Progenitor cell of endocrine pancreas (in vitro differentiated cells): ENCODE results near the gene VPS13D. TPM values are rescaled to one million over a fixed set of nuclear protein-coding genes. Genes with fewer than 3 reads are reported as not detected.

Experiments
- DNase-seq: peaks from one replicate; pipeline ENCODE4 v3.0.0; 2021; ENCODE audit warnings: low spot score; ENCODE audit not compliant: unreplicated experiment
- H3K27ac Mint-ChIP-seq: 2 replicates; pipeline ENCODE4 v1.8.0; 2021; ENCODE audit warnings: mild to moderate bottlenecking, moderate library complexity, mixed read lengths
- H3K27me3 Mint-ChIP-seq: 2 replicates; pipeline ENCODE4 v1.8.0; 2021; ENCODE audit warnings: mixed read lengths
- H3K36me3 Mint-ChIP-seq: 2 replicates; pipeline ENCODE4 v1.8.0; 2022; ENCODE audit warnings: mixed read lengths; ENCODE audit not compliant: insufficient read depth
- H3K4me1 Mint-ChIP-seq: 2 replicates; pipeline ENCODE4 v1.8.0; 2021; ENCODE audit warnings: low read depth, mixed read lengths
- H3K4me3 Mint-ChIP-seq: 2 replicates; pipeline ENCODE4 v1.8.0; 2021; ENCODE audit warnings: low read depth, mild to moderate bottlenecking, moderate library complexity, mixed read lengths
- H3K9me3 Mint-ChIP-seq: 2 replicates; pipeline ENCODE4 v1.8.0; 2021; ENCODE audit warnings: low read depth, mixed read lengths
- CTCF ChIP-seq: fragments of 200-600 bp; sonication (generic); IDR thresholded peaks from one replicate; pipeline ENCODE4 v1.5.0; 2021; ENCODE audit warnings: antibody characterized with exemption, mild to moderate bottlenecking; ENCODE audit not compliant: unreplicated experiment
- total RNA-seq: library from RNA; stranded (reverse); gene quantifications from 2 replicates; pipeline ENCODE4 v1.2.1, GENCODE V29; 2021

Gene VPS13D
- total RNA-seq, 1 donor from 2014 or later = 41.9 TPM

DNA sequence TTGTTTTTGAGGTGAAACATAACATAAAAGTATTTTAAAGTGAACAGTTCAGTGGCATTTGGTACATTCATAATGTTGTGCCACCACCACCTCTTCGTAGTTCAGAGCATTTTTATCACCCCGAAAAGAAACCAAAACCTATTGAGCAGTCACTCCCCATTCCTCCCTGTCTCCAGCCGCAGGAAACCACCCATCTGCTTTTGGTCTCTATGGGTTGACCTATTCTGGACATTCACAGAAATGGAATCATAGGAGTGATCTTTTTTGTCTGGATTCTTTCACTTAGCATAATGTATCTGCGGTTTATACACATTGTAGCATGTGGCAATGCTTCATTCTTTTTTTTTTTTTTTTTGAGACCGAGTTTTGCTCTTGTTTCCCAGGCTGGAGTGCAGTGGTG, 141.2 kb downstream of the VPS13D start:
- H3K4me1 Mint-ChIP-seq = peaks cover 18% of the 10 kb centered on the region
- H3K4me3 Mint-ChIP-seq = no peak overlapping the region
- H3K36me3 Mint-ChIP-seq = peaks cover 24% of the 10 kb centered on the region
- no peak for TF ChIP-seq CTCF
- no peaks in the 10 kb centered on the region for H3K9me3 Mint-ChIP-seq
- no peak overlapping the region for H3K27ac Mint-ChIP-seq
- DNase-seq = no peak
- H3K27me3 Mint-ChIP-seq = no peaks in the 10 kb centered on the region

DNA sequence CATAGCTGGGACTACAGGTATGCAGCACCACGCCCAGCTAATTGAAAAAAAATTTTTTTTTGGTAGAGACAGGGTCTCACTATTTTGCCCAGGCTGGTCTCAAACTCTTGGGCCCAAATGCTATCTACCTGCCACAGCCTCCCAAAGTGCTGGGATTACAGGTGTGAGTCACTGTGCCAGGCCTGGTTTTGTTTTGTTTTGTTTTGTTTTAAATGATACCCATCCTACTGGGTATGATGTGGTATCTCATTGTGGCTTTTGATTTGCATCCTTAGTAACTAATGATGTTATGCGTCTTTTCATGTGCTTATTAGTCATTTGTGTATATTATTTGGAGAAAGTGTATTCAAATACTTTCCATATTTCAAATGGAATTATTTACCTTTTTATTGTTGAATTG, 142.3 kb downstream of the VPS13D start:
- no peak for DNase-seq
- H3K27me3 Mint-ChIP-seq = no peaks in the 10 kb centered on the region
- peaks cover 25% of the 10 kb centered on the region for H3K36me3 Mint-ChIP-seq
- TF ChIP-seq CTCF = no peak
- no peaks in the 10 kb centered on the region for H3K9me3 Mint-ChIP-seq
- peaks cover 24% of the 10 kb centered on the region for H3K4me1 Mint-ChIP-seq
- H3K27ac Mint-ChIP-seq = no peak overlapping the region
- no peak overlapping the region for H3K4me3 Mint-ChIP-seq

DNA sequence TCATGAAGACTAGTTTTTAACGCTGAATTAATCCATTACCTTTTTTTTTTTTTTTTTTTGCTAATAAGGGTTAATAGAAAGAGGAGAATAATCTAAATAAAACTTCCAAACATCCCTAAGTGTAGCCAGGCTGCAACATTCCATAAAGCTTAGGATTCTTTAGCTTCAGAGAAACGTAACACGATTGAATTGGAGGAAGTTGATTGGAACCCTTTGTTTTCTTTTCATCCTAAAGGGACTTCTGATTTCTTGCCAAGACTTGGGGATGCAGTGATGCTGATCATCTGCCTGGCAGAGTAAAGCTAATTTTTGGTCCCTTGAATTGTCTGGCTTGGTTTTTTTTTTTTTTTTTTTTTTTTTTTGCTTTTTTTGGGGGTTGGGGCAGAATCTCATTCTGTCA, 142.9 kb downstream of the VPS13D start:
- Mint-ChIP-seq H3K4me3 (no peak overlapping the region), H3K36me3 (peaks cover 25% of the 10 kb centered on the region), H3K27ac (no peak overlapping the region), H3K4me1 (peaks cover 24% of the 10 kb centered on the region), H3K9me3 (no peaks in the 10 kb centered on the region), H3K27me3 (no peaks in the 10 kb centered on the region)
- no peak for TF ChIP-seq CTCF
- no peak for DNase-seq

DNA sequence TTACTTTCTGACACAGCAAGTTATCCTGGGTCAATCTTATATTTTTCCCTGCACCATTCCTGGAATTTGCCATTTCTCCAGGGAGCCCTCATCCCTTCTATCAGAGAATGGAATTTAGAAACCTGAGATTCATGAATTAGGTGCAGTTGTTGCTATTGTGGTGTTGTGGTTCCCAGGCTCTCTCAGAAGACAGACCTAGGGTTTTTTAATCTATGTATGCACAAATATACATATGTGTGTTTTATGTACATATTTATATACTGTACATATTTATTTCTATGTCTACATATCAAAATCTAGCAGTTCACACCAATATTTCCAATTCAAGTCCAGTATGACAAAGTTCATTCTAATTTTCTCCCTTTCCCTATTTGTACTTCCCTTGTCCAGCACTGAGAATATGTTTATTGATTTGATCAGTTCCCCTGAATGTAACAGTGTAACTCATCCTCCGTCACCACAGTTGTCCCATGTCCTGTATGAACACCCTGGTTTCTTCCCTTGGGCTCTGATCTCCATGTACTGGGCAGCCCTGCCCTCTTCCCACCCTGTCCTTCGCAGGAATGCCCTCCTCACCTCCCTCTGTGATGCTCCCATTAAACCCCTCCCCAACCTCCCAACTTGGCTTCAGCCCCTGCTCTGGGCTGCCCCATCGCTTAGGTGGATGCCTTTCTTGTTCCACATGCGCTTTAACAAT, 145.5 kb downstream of the VPS13D start:
- peaks cover 17% of the 10 kb centered on the region for H3K4me1 Mint-ChIP-seq
- H3K27me3 Mint-ChIP-seq = no peaks in the 10 kb centered on the region
- no peak overlapping the region for H3K27ac Mint-ChIP-seq

DNA sequence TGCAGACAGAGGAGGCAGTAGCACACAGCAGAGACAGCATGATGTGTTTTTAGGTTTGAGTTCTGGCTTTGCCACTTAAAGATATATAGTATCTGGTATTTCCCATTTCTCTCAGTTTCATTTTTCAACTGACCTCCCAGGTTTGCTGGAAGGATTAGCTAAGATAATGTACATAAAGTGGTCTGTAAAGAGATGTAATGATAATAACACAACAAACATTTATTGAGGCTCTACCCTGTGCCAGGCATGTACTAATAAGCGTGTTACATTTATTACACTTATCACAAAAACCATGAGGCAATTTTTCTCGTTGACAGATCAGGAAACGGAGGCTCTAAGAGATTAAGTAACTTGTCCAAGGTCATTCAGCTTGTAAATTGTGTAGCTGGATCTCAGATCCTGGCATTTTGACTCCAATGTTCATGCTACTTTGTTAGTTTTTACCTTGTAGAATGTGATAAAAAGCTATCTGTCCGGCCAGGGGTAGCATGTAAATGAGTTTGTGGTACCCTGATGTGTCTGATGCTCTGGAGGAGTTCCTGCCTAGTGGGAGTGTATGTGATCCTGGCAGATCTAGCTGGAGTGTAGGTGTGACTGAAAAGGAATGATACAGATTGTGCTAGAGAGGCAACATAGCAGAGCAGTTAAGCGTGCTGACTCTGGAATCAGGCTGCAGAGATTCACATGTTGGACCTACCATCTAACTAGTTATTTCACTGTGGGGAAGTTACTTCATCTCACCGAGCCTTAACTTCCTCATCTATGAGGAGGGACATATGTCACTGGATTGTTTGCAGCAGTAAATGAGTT, 146.6 kb downstream of the VPS13D start:
- H3K27ac Mint-ChIP-seq = peak overlapping the region; percentile 48
- H3K4me3 Mint-ChIP-seq = no peak overlapping the region
- no peak for DNase-seq
- peaks cover 26% of the 10 kb centered on the region for H3K36me3 Mint-ChIP-seq
- H3K4me1 Mint-ChIP-seq = peaks cover 26% of the 10 kb centered on the region
- no peaks in the 10 kb centered on the region for H3K9me3 Mint-ChIP-seq
- no peak for TF ChIP-seq CTCF
- H3K27me3 Mint-ChIP-seq = no peaks in the 10 kb centered on the region

More for the DNA sequence above, 145.5 kb downstream of the VPS13D start:
- no peaks in the 10 kb centered on the region for H3K9me3 Mint-ChIP-seq
- peaks cover 30% of the 10 kb centered on the region for H3K36me3 Mint-ChIP-seq
- no peak overlapping the region for H3K4me3 Mint-ChIP-seq
- TF ChIP-seq CTCF = no peak
- DNase-seq = no peak
